CD4-positive, alpha-beta T cell treated with Interleukin-1 beta for 1 hour (primary cell): ENCODE results near the gene RIC8B.
"Not testable (repeated sequence)": the region's sequence is repeated elsewhere in the genome, so short reads cannot be mapped to it uniquely, and the experiment has no call there.

Source experiments
- DNase-seq, 2 donors: peaks; one replicate each; pipeline ENCODE4 v3.0.0-alpha.2; 2020 to 2022

The RIC8B gene, protein sequence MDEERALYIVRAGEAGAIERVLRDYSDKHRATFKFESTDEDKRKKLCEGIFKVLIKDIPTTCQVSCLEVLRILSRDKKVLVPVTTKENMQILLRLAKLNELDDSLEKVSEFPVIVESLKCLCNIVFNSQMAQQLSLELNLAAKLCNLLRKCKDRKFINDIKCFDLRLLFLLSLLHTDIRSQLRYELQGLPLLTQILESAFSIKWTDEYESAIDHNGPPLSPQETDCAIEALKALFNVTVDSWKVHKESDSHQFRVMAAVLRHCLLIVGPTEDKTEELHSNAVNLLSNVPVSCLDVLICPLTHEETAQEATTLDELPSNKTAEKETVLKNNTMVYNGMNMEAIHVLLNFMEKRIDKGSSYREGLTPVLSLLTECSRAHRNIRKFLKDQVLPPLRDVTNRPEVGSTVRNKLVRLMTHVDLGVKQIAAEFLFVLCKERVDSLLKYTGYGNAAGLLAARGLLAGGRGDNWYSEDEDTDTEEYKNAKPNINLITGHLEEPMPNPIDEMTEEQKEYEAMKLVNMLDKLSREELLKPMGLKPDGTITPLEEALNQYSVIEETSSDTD

DNA sequence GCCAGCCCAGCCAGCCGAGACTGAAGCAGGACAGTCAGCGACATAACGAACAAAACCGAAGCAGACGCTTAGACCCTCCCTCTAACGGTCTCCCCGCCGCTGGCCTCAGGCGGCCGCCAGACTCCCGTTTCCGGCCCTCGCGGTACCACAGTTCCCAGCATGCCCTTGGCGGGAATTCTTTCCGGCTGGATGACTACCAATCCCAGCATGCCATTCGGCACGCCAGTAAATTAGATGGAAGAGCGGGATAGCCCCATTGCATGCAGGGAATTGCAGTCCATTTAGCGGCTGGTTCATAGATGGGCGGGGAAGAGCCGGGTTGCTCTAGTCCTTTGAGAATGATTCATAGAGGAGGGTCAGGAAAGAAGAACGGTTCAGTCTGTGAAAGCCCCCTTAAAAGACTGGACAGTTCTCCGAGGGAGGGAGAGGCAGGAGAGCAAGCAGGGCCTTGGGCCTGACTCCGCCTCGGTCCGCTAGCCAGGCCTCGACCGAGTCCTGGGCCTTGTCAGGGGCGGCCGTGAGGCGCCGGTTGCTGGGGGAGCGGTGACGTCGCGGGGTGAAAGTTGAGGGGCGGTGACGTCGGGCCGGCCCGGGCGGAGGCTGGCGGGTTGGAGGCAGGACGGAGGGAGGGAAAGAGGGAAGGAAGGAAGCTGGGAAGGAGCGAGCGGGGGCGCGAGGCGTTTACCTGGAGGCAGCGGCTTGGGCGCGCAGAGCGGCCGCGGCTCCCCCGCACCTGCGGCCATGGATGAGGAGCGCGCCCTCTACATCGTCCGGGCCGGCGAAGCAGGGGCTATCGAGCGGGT is at the start of gene RIC8B:
Gene RIC8B (plus strand): TSS at position 678 of the 803 bp plus-strand sequence. CDS start 64 bp downstream, at position 742.
- DNase-seq: peak; percentile 86 to 88

DNA sequence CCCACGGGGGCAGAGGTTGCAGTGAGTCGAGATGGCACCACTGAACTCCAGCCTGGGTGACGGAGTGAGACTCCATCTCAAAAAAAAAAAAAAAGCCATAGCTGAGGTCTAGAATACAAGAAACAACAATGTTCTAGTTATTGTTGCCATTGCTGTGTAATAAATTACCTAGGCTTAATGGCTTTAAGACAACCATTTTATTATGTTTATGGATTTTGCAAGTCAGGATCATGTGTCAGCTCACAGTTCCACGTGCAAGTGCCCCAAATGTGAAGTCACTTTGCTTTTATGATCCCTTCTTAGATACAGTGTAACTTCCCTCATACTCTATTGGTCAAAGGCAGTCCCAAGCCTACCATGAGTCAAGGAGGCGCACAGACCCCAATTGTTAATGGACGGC is 49.5 kb upstream of the RIC8B start:
- DNase-seq: no peak

DNA sequence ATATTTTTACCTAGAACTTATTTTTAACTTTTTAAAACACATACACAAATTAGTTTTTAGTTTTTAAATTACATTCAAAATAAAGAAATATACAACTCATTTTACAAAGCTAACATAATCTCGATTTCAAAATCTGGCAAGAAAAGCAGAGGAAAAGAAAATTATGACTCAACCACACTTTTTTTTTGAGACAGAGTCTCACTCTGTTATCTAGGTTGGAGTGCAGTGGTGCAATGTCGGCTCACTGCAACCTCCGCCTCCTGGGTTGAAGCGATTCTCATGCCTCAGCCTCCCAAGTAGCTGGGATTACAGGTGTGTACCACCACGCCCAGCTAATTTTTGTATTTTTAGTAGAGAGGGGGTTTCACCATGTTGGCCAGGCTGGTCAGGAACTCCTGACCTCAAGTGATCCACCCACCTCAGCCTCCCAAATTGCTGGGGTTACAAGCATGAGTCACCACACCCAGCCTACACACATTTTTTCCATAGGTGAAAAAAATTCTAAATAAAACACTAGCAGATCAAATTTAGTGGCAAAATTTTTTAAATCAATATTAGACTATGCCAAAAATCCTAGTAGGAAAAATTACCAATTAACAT is 47.8 kb upstream of the RIC8B start:
- DNase-seq: not testable (repeated sequence)

DNA sequence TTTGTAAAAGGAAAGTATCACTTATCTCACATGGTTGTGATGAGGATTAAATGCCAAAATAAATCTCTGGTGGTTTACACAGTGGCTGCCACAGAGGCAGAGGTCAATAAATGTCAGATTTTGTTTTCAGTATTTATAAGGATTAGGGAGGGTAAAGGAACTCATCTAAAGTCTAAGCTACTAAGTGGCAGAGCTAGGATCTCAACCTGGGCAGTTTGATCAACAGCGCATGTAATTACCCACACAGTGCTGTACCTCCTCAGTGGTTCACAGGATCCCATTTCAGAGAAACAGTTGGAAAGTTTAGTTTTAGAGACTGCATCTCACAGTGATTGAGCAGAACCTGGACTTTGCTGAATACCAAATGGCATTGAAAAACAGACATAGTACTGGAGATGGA is 44.9 kb upstream of the RIC8B start:
- no peak for DNase-seq

DNA sequence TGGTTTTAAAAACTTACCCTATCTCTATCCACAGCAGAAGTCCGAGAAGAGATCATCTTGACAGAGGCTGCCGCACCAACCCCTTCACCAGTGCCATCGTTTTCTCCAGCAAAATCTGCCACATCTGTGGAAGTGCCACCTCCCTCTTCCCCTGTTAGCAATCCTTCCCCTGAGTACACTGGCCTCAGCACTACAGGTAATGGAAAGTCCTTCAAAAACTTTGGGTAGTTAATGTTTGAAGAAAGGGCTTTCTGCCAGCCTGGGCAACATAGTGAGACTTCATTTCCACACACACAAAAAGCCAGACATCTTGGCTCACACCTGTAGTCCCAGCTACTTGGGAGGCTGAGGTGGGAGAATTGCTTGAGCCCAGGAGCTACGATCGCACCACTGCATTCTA is 41.6 kb upstream of the RIC8B start:
- no peak for DNase-seq

DNA sequence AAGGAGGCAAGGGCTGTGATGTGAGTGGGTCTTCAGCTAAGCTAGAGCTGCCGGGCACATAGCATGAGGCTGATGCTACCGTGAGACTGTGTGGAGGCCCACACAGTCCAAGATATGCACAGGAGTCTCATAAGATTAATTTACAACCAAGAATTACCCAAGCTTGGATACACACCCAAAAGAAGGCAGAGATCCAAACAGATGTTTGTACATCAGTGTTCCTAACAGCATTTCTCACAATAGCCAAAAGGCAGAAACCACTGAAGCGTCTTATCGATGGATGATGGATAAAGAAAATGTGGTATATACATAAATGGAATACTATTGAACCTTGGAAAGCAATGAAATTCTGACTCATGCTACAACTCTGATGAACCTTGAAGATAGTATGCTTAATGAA is 40.8 kb upstream of the RIC8B start:
- no peak for DNase-seq

DNA sequence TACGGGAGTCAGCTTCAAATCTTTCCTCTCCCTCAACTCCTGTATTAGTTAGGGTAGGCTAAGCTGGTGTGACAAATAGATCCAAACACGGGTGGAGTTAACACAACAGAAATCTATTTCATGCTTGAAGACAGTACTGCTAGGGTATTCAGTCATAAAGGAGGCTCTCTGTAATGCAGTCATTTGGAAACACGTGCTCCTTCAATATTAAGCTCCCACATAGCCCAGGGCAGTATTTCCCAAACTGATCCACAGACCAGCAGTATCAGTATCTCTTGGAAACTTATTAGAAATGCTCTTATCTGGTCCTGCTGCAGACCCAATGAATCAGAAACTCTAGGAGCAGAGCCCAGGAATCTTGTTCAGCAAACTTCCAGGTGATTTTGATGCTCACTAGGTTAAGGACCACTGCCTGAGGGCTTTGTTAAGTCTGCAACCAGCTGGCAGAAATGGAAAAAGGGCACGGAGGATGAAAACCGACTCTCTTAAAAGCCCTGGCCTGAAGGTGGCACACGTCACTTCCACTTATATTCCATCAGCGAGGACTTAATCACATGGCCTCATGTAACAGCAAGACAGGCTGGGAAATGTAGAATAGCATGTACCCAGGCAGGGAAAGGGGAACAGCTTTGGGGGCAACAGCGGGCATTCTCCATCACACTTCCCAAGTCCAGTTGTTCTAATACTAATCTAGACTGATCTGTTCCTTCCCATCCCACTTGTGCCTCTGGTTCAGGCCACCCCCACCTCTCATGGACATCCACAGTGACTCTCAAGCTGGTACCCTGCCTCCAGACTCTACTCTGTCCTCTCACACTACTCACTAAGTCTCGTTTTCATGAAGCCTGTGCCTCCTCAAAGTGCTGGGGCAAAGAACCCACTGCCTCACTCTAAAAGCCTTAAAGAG is 38.2 kb upstream of the RIC8B start:
- peak in 1 of 2 donors; percentile 48 for DNase-seq

DNA sequence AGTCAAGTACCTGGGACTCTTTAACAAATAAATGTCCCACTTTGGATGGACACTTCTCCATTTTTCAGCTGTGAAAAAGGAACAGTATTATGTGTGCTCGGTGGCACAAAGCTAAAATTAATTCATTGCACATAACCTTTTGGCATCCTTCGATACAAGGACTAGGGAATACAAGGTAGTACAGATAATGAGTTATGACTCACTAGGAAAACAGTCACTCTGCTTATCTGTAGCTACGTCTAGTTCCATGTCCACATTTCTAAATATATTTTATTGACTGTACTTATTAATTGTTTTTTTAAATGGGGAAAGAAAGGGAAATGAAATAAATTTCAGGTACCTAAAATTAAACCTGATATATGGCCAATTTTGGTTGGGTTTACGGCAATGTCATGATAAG is 35.2 kb upstream of the RIC8B start:
- no peak for DNase-seq

DNA sequence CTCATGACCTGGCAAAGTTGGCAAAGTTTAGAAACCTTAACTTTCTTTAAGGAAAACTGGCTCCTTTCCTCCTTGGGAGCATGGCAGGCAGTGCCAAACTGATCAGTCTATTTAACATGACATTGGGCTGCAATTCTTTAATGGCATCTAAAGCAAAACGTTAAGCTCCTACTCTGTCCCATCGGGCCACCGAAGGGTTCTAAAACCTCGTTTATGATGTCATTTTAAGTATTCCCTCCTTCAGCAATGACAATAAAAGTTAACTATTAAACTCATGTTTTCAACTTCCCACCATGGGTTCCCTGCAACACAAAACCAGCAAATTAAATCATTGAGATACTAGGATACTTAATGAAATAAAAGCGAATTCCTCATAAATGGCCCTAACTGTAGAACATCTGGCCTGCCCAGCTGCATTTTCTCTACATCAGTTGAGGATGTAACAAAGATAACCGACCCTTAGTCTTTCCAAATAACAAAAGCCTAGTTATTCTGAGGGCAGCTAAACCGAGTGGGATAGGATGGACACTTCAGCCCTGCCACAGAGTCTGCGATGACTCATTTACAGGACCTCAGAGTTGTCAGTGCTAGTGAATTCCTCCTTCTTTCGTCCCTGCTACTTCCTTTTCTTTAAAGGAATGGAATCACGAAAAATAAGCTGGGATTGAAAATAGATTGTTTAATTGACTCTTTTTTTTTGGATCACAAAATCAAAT is 34.5 kb upstream of the RIC8B start:
- DNase-seq: no peak

DNA sequence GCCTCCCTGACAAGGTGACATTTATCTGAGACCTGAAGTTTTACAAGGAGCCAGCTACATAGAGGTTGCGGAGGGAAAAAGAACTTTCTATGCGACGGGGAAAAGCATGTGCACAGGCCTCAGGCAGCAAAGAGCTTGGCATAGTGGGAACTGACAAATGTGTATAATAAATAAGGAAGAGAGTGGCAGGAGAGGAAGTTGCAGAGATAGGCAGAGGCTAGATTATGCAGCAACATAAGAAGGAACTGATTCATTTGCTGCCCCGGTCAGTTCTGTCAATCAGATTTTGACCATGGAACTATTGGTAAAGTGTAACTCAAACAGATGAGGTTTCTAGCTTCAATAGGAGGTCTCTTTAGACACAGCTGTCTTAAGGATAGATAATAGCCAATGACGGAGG is 33.7 kb upstream of the RIC8B start:
- DNase-seq: no peak

DNA sequence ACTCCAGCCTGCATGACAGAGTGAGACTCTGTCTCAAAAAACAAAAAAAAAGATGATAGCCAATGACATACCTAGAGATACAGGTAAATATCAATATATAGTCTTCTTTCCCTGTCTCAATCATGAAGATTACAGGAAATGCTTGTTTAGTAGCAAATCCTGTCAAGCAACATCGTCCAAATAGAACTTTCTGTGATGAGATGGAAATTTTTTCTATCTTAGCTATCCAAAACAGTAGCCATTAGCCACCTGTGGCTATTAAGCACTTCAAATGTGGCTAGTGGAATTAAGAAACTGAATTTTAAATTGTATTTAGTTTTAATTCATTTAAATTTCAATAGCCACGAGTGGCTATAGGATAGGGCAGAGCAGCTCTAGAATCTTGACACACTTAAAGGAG is 33.2 kb upstream of the RIC8B start:
- no peak for DNase-seq

DNA sequence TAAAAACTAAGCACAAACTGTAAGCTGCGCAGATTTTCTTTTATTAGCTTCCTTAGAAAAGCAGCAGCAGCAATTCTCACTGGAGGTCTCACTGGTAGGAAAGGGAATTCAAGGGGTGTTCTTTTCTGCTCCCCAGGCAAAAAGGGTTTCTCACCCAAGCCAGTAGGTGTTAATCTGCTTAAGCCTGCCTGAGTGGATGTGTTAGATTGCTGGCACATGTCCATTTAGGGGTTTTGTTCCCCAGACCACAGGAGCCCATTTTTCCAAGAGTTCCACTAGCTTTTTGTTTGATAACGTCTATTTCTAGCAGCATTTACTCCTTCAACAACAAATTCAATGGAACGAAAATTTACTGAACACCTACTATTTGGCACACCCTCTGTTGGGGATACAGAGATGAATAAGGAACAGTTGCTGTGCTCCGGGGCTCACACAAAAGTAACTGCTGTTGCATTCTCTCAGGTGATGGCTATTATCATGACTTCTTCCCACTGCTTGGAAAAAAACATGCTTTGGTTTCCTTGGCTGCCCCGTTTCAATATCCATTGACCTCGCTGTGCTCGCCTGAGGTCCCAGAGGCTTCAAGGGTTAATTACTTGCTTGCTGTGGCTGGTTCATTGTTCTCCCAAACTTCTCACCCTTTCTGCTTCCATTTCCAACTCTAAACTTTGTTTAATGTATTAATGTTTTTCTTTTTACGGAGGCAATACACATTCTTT is 31.1 kb upstream of the RIC8B start:
- DNase-seq: no peak

DNA sequence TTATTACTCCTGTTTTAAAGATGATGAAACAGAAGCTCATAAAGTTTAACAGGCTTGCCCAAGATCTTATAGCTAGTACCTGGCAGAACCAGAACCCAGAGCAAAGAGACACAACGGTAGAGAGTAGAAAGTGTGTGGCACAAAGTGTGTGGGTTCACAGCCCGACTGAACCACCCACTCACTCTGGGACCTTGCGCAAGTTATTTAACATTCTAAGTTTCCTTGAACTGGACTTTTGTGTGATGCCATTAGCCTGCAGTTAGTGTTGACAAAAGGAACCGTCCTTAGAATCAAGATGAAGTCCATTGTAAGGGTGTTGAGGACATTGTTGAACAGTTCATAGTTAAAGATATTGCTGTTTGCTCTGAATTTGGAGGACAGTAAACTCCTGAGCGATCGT is 29.9 kb upstream of the RIC8B start:
- DNase-seq: no peak

DNA sequence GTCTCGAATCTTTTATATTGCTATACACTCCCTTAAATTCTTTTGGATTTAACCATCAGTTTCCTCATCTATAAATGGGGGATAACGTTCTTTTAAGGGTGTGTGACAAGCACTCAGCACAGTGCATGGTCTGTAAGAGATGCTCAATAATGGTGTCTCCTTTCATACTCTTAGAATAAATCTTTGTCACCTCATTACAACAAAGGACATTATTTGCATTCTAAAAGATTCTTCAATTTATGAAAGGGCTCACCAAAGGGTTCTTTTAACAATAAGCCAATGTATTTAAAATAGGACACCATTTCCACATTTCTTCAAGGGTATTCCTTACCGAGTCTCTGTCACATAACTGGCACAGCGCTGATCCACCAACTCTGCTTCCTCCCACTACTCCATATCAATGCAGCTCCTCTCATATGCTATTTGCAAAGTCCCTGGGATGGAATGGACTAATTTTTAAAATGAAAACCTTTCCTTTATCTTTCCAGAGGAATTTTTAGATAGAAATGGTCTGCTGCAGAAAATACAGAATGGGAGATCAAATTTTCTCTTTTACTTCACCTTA is 29.2 kb upstream of the RIC8B start:
- no peak for DNase-seq

DNA sequence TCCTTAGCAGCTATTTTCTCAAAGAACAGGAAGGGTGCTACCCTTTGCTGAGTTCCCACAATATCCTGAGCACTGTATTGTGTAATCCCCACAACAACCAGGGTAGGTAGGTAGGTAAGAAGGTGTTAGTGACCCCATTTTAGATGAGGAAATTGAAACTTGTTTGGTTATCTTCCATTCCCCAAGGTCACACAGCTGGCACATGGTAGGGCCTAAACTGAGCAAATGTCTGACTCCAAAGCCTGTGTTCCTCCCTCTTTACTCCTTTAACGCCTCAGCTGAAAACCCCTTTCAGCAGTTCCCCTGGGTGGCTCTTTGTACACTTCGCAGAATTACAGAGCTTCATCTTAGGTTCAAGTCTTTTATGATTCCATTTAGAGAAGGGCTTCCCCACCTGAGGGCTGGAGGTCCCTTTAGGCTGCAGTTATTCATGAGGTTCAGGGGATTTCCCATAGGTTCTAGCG is 26.5 kb upstream of the RIC8B start:
- DNase-seq: peak in 1 of 2 donors; percentile 79

DNA sequence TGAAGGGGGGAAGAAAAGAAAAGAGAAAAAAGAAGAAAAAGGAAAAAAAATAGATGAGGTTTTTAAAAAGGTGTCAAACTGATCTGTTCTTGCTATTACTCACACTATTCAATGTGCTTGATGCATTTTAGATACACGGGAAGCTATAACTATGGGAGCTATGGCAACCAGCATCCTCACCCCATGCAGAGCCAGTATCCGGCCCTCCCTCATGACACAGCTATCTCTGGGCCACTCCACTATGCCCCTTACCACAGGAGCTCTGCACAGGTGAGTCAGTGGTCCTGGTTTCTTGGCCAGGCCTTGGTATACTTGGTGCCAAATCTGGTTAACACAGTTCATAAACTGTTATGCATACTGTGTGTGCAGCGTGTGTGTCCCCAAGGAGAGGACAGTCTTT is 24.0 kb upstream of the RIC8B start:
- peak in 1 of 2 donors; percentile 18 for DNase-seq

DNA sequence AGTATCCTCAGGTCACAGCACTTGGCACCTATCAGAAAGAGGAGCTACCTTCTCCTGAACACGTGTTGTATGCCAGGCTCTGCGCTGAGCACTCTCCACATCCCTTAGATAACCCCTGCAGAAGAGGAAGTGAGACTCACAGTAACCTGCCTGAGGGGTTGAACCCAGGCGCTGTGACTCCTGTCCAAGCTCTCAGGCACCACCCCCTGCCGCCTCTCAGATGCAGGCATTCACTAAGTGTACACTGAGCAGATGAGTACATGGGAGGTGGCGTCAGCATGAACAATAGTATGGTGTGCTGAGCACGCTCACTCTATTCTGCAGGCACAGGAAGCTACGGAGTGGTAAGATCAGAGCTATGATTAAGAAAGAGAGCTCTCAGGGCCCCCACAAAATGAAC is 21.0 kb upstream of the RIC8B start:
- peak; percentile 51 to 59 for DNase-seq

DNA sequence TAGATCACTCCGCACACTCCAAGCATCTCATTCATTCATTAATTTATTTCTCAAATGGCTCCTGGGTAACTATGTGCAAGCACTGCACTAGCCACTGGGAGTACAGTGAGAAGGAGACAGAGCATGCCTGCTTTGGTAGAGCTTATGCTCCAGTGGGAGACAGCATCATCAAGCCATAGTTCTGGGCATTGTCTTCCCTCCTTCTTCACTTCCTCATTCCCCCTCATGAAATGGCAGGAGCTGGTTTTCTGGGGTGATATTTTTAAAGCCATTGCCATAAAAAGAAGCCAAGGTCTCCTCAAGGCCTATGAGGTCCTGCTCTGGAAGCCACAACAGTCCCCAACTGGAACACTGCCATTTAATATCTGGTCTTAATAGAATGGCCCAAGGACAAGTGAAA is 20.2 kb upstream of the RIC8B start:
- no peak for DNase-seq

DNA sequence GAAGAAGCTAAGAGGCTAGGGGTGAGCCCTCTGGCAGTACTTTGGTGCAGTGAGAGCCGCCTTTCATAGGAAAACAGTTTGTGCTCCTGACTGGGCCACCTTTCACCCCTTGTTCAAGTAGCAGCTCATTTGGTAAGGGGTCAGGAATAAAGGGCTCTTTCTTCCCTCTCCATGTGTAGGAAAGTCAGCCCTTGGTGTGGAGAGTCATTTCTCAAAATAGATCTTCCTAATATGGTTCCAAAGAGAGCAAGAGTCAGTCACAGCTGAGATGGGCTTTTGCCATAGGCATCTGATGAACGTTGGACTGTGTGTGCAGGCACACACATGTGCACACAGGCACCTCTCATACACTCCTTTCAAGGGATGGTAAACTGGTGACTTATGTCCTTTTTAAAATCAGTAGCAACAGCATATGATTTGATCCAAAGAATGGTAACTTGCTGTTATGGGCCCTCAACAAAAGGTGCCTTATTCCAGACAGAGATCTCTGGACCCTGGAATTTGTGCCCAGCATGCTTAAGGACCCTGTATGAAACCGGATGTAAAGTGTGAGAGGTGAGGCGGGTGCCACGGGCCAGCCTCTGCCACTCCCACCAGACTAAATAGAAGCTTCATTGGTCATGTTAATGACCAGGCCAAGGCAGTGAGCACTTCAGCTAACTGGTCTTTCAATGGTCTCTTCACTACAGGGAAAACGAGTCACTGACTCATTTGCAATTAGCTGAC is 16.7 kb upstream of the RIC8B start:
- DNase-seq: no peak
